ENCODE data around the gene GLB1L.
"Not testable (repeated sequence)": the region's sequence is repeated elsewhere in the genome, so short reads cannot be mapped to it uniquely, and the experiment has no call there.

The GLB1L gene

DNA sequence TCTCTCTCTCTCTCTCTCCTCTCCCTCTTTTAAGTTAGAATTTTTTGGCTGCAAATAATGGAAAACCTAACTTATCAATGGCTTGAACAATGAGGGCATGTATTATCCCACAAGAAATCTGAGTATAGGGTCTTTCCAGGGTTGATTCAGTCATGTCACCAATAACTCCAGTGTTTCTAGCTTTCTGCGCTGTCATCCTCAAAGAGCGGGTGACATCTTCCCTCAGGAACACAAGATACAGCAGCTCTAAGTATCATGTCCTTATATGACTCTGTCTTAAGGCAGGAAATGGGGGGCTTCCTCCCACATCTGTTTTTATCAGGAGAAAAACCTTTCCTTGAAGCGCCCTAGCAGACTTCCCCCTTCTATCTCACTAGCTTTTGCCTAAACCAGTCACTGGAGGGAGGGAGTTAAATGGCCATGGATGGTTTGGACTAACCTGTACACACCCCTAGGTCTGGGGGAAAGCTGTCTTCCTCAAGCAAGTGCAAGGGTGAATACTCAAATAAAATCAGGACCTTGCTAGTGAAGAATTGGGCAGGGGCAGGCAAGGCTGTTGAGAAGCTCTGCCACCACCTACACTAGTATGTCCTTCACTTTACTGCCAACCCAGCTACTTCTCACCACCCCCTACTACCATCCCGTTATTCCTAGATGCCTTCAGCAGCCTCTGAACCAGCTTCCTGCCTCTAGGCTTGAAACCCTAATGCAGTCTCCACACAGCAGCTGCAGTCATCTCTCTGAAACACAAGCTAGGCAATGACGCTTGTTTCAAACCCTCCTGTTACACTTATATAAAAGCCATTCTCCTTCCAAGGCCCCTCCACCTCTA is 16.0 kb upstream of the GLB1L start:
- no peak overlapping the region for H3K4me3 ChIP-seq (ENCODE audit: low read depth, low read length)
- TF ChIP-seq, protein P1, sequence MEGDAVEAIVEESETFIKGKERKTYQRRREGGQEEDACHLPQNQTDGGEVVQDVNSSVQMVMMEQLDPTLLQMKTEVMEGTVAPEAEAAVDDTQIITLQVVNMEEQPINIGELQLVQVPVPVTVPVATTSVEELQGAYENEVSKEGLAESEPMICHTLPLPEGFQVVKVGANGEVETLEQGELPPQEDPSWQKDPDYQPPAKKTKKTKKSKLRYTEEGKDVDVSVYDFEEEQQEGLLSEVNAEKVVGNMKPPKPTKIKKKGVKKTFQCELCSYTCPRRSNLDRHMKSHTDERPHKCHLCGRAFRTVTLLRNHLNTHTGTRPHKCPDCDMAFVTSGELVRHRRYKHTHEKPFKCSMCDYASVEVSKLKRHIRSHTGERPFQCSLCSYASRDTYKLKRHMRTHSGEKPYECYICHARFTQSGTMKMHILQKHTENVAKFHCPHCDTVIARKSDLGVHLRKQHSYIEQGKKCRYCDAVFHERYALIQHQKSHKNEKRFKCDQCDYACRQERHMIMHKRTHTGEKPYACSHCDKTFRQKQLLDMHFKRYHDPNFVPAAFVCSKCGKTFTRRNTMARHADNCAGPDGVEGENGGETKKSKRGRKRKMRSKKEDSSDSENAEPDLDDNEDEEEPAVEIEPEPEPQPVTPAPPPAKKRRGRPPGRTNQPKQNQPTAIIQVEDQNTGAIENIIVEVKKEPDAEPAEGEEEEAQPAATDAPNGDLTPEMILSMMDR (IDR thresholded peaks at IDR 0.05; ENCODE audit: low read depth, low read length), result no peak
- no peaks in the 10 kb centered on the region for H3K9me3 ChIP-seq
- peaks cover 5% of the 10 kb centered on the region; the same call in 1 of the 2 replicates for H3K4me1 ChIP-seq
- DNase-seq, result no peak
- peaks cover 3% of the 10 kb centered on the region for H3K27me3 ChIP-seq
- no peaks in the 10 kb centered on the region for H3K36me3 ChIP-seq

DNA sequence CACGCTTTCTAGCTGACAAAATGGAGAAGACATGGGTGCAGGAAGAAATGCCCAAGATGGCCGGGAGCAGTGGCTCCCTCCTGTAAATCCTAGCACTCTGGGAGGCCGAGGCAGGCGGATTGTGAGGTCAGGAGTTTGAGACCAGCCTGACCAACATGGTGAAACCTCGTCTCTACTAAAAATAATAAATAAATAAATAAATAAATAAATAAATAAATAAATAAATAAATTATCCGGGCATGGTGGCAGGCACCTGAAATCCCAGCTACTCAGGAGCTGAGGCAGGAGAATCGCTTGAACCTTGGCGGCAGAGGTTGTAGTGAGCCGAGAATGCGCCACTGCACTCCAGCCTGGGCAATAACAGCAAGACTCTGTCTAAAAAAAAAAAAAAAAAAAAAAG is 13.7 kb upstream of the GLB1L start:
- H3K4me3 ChIP-seq (ENCODE audit: low read depth, low read length); H3K4me1 ChIP-seq; DNase-seq; H3K9me3 ChIP-seq; H3K36me3 ChIP-seq: not testable (repeated sequence)
- H3K27me3 ChIP-seq, result peaks cover 26% of the 10 kb centered on the region

- H3K36me3 ChIP-seq, result no peaks in the 10 kb centered on the region
- H3K27me3 ChIP-seq, result peaks cover 48% of the 10 kb centered on the region
- H3K4me3 ChIP-seq (ENCODE audit: low read depth, low read length), result peak overlapping the region; percentile 60
- H3K4me1 ChIP-seq, result peaks cover 6% of the 10 kb centered on the region
- H3K9me3 ChIP-seq, result no peaks in the 10 kb centered on the region
- DNase-seq, result no peak
- TF ChIP-seq, protein P1 (IDR thresholded peaks at IDR 0.05; ENCODE audit: low read depth, low read length), result no peak
Observed at GRCh38 chr2:219254590-219255201, 9.5 kb upstream of the GLB1L start.

GRCh38 chr2:219253753-219254589 is 8.7 kb upstream of the GLB1L start, which contains the start of gene TUBA4A:
Gene TUBA4A (minus strand): TSS chr2:219253918. CDS start chr2:219253858, 60 bp downstream.
- H3K27me3 ChIP-seq, result peaks cover 48% of the 10 kb centered on the region
- DNase-seq, result peak; percentile 77
- H3K36me3 ChIP-seq, result no peaks in the 10 kb centered on the region
- H3K4me3 ChIP-seq (ENCODE audit: low read depth, low read length), result peak within 1 kb of the TSS; percentile 60
- TF ChIP-seq, protein P1 (IDR thresholded peaks at IDR 0.05; ENCODE audit: low read depth, low read length), result no peak
- peaks cover 14% of the 10 kb centered on the region for H3K4me1 ChIP-seq
- no peaks in the 10 kb centered on the region for H3K9me3 ChIP-seq

DNA sequence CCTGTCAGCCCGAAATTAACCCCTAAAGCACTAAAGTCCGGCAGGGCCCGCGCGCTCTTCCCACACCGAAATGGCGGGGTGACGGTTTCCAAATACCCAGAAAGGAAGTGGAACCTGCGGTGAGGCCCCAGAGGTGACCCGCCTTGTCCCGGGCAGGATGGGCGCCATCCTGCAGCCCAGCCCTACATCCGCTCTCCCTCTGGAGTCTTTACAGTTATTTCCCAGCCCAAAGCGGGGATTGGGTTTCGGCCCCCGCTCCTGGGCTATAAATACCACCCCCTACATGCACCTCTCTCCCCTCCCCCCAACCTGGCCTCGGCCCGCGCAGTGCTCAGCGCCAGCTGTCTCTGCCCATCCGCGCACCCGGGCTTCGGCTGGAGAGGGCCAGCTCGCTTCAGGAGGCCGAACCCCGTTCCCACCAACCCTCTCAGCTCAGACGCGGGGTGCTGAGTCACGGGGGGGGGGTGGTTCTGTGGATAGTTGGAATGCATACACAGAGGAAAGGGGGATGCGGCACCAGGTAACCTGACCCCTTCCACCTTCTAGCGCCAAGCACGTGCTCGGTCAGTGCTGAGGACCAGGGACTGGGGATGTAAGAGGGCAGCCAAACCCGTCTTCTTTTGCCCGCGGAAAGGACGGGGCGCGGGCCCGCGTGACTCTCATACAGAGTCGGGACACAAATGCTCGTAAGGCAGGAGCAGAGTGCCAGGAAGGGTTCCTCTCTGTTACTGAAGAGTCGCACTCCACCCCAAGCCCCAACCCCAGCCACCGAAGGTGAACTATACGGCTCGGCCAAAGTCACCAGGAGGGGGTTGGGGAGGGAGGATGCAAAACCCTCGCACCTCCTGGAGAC is 7.9 kb upstream of the GLB1L start, which contains the start of gene TUBA4B:
Gene TUBA4B (plus strand): TSS at position 344 of the 853 bp plus-strand sequence. CDS start 165 bp downstream, at position 509.
- TF ChIP-seq, protein P1 (IDR thresholded peaks at IDR 0.05; ENCODE audit: low read depth, low read length), result no peak
- no peaks in the 10 kb centered on the region for H3K9me3 ChIP-seq
- peaks cover 48% of the 10 kb centered on the region for H3K27me3 ChIP-seq
- peaks cover 15% of the 10 kb centered on the region for H3K4me1 ChIP-seq
- no peaks in the 10 kb centered on the region for H3K36me3 ChIP-seq
- peak within 1 kb of the TSS; percentile 60 for H3K4me3 ChIP-seq (ENCODE audit: low read depth, low read length)
- DNase-seq, result no peak
